GM12878 (cell line): Measurements from ENCODE around the gene OSCP1. TPM values are rescaled to one million over a fixed set of nuclear protein-coding genes. Genes with fewer than 3 reads are reported as not detected.
A peak's percentile ranks its signal among the peaks of the same experiment; 100 is the strongest.

ENCODE experiments used
- ATAC-seq: fragments of 200-7000 bp; cut with Tn5 transposase; 3 replicates; pipeline ENCODE4 v1.9.1; 2020; ENCODE audit warnings: mild to moderate bottlenecking, moderate library complexity
- BruUV-seq: library from RNA; stranded (reverse); fragments of 400-500 nt; replicated peaks from 2 replicates; lab custom pipeline; 2021; lab: Mats Ljungman, UMichigan
- CTCF ChIA-PET: fragments of 300-600 bp; sonication (Branson Sonifier 250); formaldehyde crosslinking; extraction: SDS; loops from one replicate; lab custom pipeline; 2021; ENCODE audit warnings: inconsistent platforms; lab: Yijun Ruan, JAX
- POLR2A ChIA-PET: fragments of 350-600 bp; formaldehyde crosslinking; extraction: SDS; loops from one replicate; lab custom pipeline; 2021; ENCODE audit warnings: inconsistent platforms; lab: Charles Lee
- RAD21 ChIA-PET: fragments of 300-600 bp; sonication (Branson Sonifier 250); formaldehyde crosslinking; loops from one replicate; lab custom pipeline; 2023; ENCODE audit warnings: antibody characterized with exemption; ENCODE audit not compliant: unreplicated experiment; lab: Charles Lee
- SMC1A ChIA-PET: fragments of 300-600 bp; sonication (Branson Sonifier 250); formaldehyde crosslinking; loops from one replicate; lab custom pipeline; 2023; ENCODE audit not compliant: unreplicated experiment, uncharacterized antibody; lab: Charles Lee
- DNase-seq: peaks from one replicate; pipeline ENCODE4 v3.0.0-alpha.2; 2011; ENCODE audit warnings: low read depth, low spot score
- FAIRE-seq: peaks from 3 replicates; lab custom pipeline; 2011; peaks lifted over from hg19 to GRCh38; lab: Jason Lieb, UNC
- H2AFZ ChIP-seq: 2 replicates; pipeline ENCODE4 v1.6.0; 2011; ENCODE audit warnings: low read depth, low read length, control low read depth; ENCODE audit not compliant: control insufficient read depth
- H3K27ac ChIP-seq: 2 replicates; pipeline ENCODE4 v1.5.1; 2011; ENCODE audit warnings: control low read depth; ENCODE audit not compliant: control insufficient read depth, insufficient read depth
- H3K27me3 ChIP-seq, 2 experiments: replicated peaks in 1 of 2; 2 replicates each; pipeline versions ENCODE4 v1.6.0 to v1.6.1; 2011; ENCODE audit warnings: low read length in 1 of 2; ENCODE audit not compliant: control insufficient read depth in 2 of 2, insufficient read depth in 2 of 2
- H3K36me3 ChIP-seq, 2 experiments: 2 replicates each; pipeline ENCODE4 v1.5.1; 2011; ENCODE audit warnings: low read length in 1 of 2; ENCODE audit not compliant: control insufficient read depth in 2 of 2, insufficient read depth in 2 of 2
- H3K4me1 ChIP-seq: 2 replicates; pipeline ENCODE4 v1.6.1; 2011; ENCODE audit warnings: mild to moderate bottlenecking, low read length, moderate library complexity, mixed read lengths; ENCODE audit not compliant: control insufficient read depth, insufficient read depth
- H3K4me2 ChIP-seq: 2 replicates; pipeline ENCODE4 v1.6.0; 2011; ENCODE audit warnings: control low read depth; ENCODE audit not compliant: control insufficient read depth, insufficient read depth
- H3K4me3 ChIP-seq: fragments of 200-600 bp; sonication (generic); 2 replicates; pipeline ENCODE4 v1.5.1; 2016
- H3K79me2 ChIP-seq: 2 replicates; pipeline ENCODE4 v1.6.0; 2011; ENCODE audit warnings: low read length; ENCODE audit not compliant: control insufficient read depth, insufficient read depth
- H3K9ac ChIP-seq: 2 replicates; pipeline ENCODE4 v1.8.0; 2011; ENCODE audit warnings: low read length, control low read depth, mixed read lengths; ENCODE audit not compliant: control insufficient read depth, insufficient read depth
- H3K9me3 ChIP-seq: replicated peaks from 3 replicates; pipeline ENCODE4 v1.5.1; 2011; ENCODE audit warnings: mild to moderate bottlenecking, low read length; ENCODE audit not compliant: control insufficient read depth, insufficient read depth
- H4K20me1 ChIP-seq: 2 replicates; pipeline ENCODE4 v1.6.0; 2011; ENCODE audit not compliant: control insufficient read depth, insufficient read depth
- EED ChIP-seq: sonication (generic); IDR thresholded peaks from 2 replicates; pipeline ENCODE4 v1.6.1; 2016; ENCODE audit warnings: antibody characterized with exemption, low read depth
- WGBS: methylation state at CpG from one replicate; pipeline ENCODE4 v1.1.6; 2016; ENCODE audit warnings: low lambda C conversion rate; ENCODE audit not compliant: insufficient replicate concordance, insufficient coverage; ENCODE audit errors: missing lambda C conversion rate; 5-methylcytosine and 5-hydroxymethylcytosine counted together
- in situ Hi-C: fragments of 300-500 bp; cut with MboI; formaldehyde crosslinking; loops from 9 replicates; pipeline ENCODE4 v1.14.3; 2018; ENCODE audit warnings: mixed read lengths
- intact Hi-C: fragments of 100-400 bp; cut with micrococcal nuclease; formaldehyde crosslinking; loops from one replicate; pipeline ENCODE4 v1.14.2; 2022; ENCODE audit not compliant: unreplicated experiment
- polyA plus RNA-seq, 11 experiments: library from polyadenylated mRNA; depleted of rRNA in 4 of 11; unstranded in 6 of 11; stranded (reverse) in 5 of 11; fragments of >200 nt; fragmentation: Nextera tagmentation in 4 of 11; fragmentation: Illumina TruSeq in 1 of 11; extraction: Ambion mirVana in 4 of 11; extraction: Trizol in 1 of 11; gene quantifications; 1 replicate in 1 of 11; 2 replicates in 10 of 11; pipeline versions ENCODE4 v1.2.1 to v1.2.3, GENCODE V29; 2011 to 2016; ENCODE audit warnings: inconsistent platforms in 2 of 11, missing spikeins in 2 of 11, low read depth in 1 of 11
- total RNA-seq, 4 experiments: library from RNA; depleted of rRNA in 3 of 4; stranded (reverse); fragments of >200 nt in 3 of 4; fragmentation: Illumina TruSeq in 1 of 4; extraction: Trizol in 1 of 4; gene quantifications; 2 replicates each; pipeline versions ENCODE4 v1.2.1 to v1.2.3, GENCODE V29; 2013 to 2021
- TF ChIP-seq, protein P1 (sequence below): fragments of 450-650 bp; IDR thresholded peaks from 2 replicates; pipeline ENCODE4 v1.6.1; 2016; ENCODE audit warnings: mild to moderate bottlenecking
- TF ChIP-seq, protein P2 (sequence below): fragments of 450-650 bp; IDR thresholded peaks from 2 replicates; pipeline ENCODE4 v1.6.1; 2017; ENCODE audit warnings: mild to moderate bottlenecking, low read depth, inconsistent platforms; ENCODE audit not compliant: poor library complexity, severe bottlenecking

OSCP1 gene
- total and polyA plus RNA-seq, 10 of the 15 experiments (the other 5 are each of a cell fraction or from before 2014, with no cell fraction given): 1.8 to 5.9 (median 3.0) TPM

DNA sequence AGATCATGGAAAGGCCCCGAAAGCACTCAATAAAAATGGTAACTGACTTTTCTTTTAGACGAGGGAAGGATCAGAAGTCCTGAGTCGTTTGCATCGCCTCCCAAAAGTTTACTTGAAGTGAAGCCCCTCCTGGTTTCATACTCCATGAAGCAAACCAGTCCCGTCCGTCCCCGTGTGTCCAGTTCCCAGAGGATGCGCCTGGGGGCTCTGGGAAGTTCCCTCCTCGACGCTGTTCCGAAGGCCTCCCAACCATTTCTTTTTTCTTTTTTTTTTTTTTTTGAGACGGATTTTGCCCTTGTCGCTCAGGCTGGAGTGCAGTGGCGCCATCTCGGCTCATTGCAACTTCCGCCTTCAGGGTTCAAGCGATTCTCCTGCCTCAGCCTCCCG is 661 bp upstream of the OSCP1 start:
- POLR2A ChIA-PET: interaction anchor here (0.6 to 2.3 kb wide), 11 partner anchors 11 to 1466 kb away, joined by 3 to 11 read pairs (median 4); partner anchors contain the start of genes LSM10, MEAF6, MRPS15 and TMEM35B
- no peak for DNase-seq
- peak overlapping the region; percentile 94 for H3K4me3 ChIP-seq
- ATAC-seq: no peak
- H3K36me3 ChIP-seq: peaks cover 6 to 9% of the 10 kb centered on the region in 2 experiments
- in situ Hi-C loops (no loop called here), intact Hi-C loops (no loop called here)
- H3K4me1 ChIP-seq: no peaks in the 10 kb centered on the region
- peak overlapping the region; percentile 70 for H3K4me2 ChIP-seq
- SMC1A ChIA-PET: interaction anchor here (0.6 to 1.2 kb wide), 2 partner anchors 17 to 20 kb away, joined by 3 to 5 read pairs; no protein-coding TSS in a partner anchor
- TF ChIP-seq, protein P1, sequence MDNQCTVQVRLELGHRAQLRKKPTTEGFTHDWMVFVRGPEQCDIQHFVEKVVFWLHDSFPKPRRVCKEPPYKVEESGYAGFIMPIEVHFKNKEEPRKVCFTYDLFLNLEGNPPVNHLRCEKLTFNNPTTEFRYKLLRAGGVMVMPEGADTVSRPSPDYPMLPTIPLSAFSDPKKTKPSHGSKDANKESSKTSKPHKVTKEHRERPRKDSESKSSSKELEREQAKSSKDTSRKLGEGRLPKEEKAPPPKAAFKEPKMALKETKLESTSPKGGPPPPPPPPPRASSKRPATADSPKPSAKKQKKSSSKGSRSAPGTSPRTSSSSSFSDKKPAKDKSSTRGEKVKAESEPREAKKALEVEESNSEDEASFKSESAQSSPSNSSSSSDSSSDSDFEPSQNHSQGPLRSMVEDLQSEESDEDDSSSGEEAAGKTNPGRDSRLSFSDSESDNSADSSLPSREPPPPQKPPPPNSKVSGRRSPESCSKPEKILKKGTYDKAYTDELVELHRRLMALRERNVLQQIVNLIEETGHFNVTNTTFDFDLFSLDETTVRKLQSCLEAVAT: peak; percentile 58; the same call in 1 of the 2 replicates
- TF ChIP-seq EED: no peak
- peak overlapping the region; percentile 80 for H3K9ac ChIP-seq
- H3K79me2 ChIP-seq: no peaks in the 10 kb centered on the region; the same call in 1 of the 2 replicates
- no peak for FAIRE-seq
- RAD21 ChIA-PET: interaction anchor here (0.6 to 2.1 kb wide), 5 partner anchors 108 to 302 kb away, joined by 3 to 6 read pairs (median 5); partner anchors contain the start of genes THRAP3 and TRAPPC3
- BruUV-seq: TSS peak; percentile 96
- H3K9me3 ChIP-seq: no peaks in the 10 kb centered on the region
- H2AFZ ChIP-seq: peak overlapping the region; percentile 100
- no peaks in the 10 kb centered on the region for H4K20me1 ChIP-seq
- CTCF ChIA-PET: interaction anchor here (0.6 to 3.0 kb wide), 7 partner anchors 13 to 301 kb away, joined by 3 to 9 read pairs (median 4); partner anchors contain the start of genes MRPS15 and TRAPPC3
- H3K27ac ChIP-seq: peak overlapping the region; percentile 62
- 2% methylated on average over 8 of the region's 18 CpGs for whole genome bisulfite sequencing
- no peaks in the 10 kb centered on the region for H3K27me3 ChIP-seq

DNA sequence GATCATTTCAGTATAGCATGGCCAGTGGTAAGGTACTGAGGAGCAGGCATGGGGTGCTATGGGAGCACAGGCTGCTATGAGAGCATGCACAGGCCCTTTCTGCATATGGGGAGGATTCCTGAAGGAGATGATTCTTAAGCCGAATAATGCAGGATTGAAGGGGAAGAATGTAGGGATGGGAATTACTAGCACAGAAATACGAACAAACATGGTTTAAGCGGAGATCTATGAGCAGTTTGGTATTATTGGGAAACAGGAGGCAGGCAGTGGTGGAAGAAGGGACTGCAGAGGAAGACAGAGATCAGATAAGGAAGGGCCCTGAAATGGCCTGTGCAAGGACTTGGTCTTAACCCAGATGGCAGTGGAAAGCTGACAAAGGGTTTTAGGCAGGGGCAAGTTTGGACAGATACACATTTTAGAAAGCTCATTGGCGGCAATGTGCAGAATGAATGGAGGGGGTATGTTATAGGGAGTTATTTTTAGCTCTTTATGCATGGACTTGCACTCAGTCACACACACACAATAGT is 1.7 kb downstream of the OSCP1 start:
- no TSS peak for BruUV-seq
- Histone ChIP-seq H4K20me1 (no peaks in the 10 kb centered on the region), H3K4me3 (no peak overlapping the region), H2AFZ (no peak overlapping the region), H3K4me2 (no peak overlapping the region), H3K4me1 (no peaks in the 10 kb centered on the region), H3K79me2 (no peaks in the 10 kb centered on the region; the same call in 1 of the 2 replicates), H3K9me3 (no peaks in the 10 kb centered on the region), H3K27ac (no peak overlapping the region), H3K9ac (no peak overlapping the region), H3K36me3 (no peaks in the 10 kb centered on the region), H3K27me3 (no peaks in the 10 kb centered on the region)
- TF ChIP-seq, protein P2, sequence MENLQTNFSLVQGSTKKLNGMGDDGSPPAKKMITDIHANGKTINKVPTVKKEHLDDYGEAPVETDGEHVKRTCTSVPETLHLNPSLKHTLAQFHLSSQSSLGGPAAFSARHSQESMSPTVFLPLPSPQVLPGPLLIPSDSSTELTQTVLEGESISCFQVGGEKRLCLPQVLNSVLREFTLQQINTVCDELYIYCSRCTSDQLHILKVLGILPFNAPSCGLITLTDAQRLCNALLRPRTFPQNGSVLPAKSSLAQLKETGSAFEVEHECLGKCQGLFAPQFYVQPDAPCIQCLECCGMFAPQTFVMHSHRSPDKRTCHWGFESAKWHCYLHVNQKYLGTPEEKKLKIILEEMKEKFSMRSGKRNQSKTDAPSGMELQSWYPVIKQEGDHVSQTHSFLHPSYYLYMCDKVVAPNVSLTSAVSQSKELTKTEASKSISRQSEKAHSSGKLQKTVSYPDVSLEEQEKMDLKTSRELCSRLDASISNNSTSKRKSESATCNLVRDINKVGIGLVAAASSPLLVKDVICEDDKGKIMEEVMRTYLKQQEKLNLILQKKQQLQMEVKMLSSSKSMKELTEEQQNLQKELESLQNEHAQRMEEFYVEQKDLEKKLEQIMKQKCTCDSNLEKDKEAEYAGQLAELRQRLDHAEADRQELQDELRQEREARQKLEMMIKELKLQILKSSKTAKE: no peak
- in situ Hi-C loops: no loop called here
- ChIA-PET CTCF (interaction anchor here (0.6 to 3.0 kb wide), 2 partner anchors 15 to 1106 kb away, joined by 3 to 9 read pairs; partner anchors contain the start of genes MRPS15 and SNIP1), SMC1A (no interaction called here), RAD21 (no interaction called here), POLR2A (interaction anchor here (2.3 kb wide), 1 partner anchor 19 kb away, joined by 9 read pairs; no protein-coding TSS in a partner anchor)
- 63% methylated on average over 4 of the region's 4 CpGs for WGBS
- intact Hi-C loops: no loop called here
- no peak for DNase-seq
- ATAC-seq: no peak
- no peak for FAIRE-seq
